Measurements from ENCODE around the gene CDH22.

GRCh38 chr20:46164254-46164653 is 144.0 kb downstream of the CDH22 start:
- TF ChIP-seq, protein P1, sequence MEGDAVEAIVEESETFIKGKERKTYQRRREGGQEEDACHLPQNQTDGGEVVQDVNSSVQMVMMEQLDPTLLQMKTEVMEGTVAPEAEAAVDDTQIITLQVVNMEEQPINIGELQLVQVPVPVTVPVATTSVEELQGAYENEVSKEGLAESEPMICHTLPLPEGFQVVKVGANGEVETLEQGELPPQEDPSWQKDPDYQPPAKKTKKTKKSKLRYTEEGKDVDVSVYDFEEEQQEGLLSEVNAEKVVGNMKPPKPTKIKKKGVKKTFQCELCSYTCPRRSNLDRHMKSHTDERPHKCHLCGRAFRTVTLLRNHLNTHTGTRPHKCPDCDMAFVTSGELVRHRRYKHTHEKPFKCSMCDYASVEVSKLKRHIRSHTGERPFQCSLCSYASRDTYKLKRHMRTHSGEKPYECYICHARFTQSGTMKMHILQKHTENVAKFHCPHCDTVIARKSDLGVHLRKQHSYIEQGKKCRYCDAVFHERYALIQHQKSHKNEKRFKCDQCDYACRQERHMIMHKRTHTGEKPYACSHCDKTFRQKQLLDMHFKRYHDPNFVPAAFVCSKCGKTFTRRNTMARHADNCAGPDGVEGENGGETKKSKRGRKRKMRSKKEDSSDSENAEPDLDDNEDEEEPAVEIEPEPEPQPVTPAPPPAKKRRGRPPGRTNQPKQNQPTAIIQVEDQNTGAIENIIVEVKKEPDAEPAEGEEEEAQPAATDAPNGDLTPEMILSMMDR (conservative IDR thresholded peaks at IDR 0.05 in 1 of 2, IDR thresholded peaks at IDR 0.05 in 1 of 2; ENCODE audit: low read depth in 1 of 2, low read length in 2 of 2), result no peak
- no peak for TF ChIP-seq EZH2 (IDR thresholded peaks at IDR 0.05; ENCODE audit: low read length, missing control alignments)
